SU-DHL-6 (cell line): Measurements from ENCODE around the gene NFRKB.

Source experiments
- H2AFZ ChIP-seq: fragments of 200-600 bp; sonication (generic); 2 replicates; pipeline ENCODE4 v1.6.1; 2014; ENCODE audit warnings: low read depth, mild to moderate bottlenecking, moderate library complexity, mixed read lengths, antibody characterized with exemption, low read length; ENCODE audit not compliant: severe bottlenecking
- H3F3A ChIP-seq: fragments of 200-600 bp; shearing (Covaris generic); 2 replicates; pipeline ENCODE4 v1.6.0; 2016; ENCODE audit warnings: antibody characterized with exemption, mild to moderate bottlenecking; ENCODE audit not compliant: insufficient read depth
- H3K27ac ChIP-seq: fragments of 200-600 bp; sonication (generic); 2 replicates; pipeline ENCODE4 v1.5.1; 2016; ENCODE audit warnings: low read depth, mild to moderate bottlenecking, low read length, moderate library complexity, mixed read lengths
- H3K27me3 ChIP-seq: fragments of 200-600 bp; sonication (generic), shearing (Covaris generic); 2 replicates; pipeline ENCODE4 v1.6.0; 2014; ENCODE audit warnings: mild to moderate bottlenecking, low read length
- H3K36me3 ChIP-seq: fragments of 200-600 bp; sonication (generic); 2 replicates; pipeline ENCODE4 v1.6.1; 2014; ENCODE audit warnings: mild to moderate bottlenecking, low read length, mixed read lengths
- H3K4me2 ChIP-seq: fragments of 300-600, 200-600 bp; shearing (Covaris generic), sonication (generic); 2 replicates; pipeline ENCODE4 v1.6.0; 2014; ENCODE audit warnings: low read length, low read depth, mild to moderate bottlenecking; ENCODE audit not compliant: poor library complexity, severe bottlenecking
- H3K4me3 ChIP-seq: fragments of 200-600 bp; sonication (generic); 2 replicates; pipeline ENCODE4 v1.5.1; 2014; ENCODE audit warnings: antibody characterized with exemption, low read length, mild to moderate bottlenecking, mixed read lengths; ENCODE audit not compliant: insufficient read depth, poor library complexity, severe bottlenecking
- H3K79me2 ChIP-seq: fragments of 200-600 bp; sonication (generic); 2 replicates; pipeline ENCODE4 v1.6.1; 2014; ENCODE audit warnings: mild to moderate bottlenecking, low read length, moderate library complexity; ENCODE audit not compliant: insufficient read depth
- H3K9ac ChIP-seq: fragments of 200-600 bp; sonication (generic); 2 replicates; pipeline ENCODE4 v1.7.0; 2014; ENCODE audit warnings: mild to moderate bottlenecking, low read length
- H3K9me2 ChIP-seq: fragments of 200-600 bp; sonication (generic); replicated peaks from 2 replicates; pipeline ENCODE4 v1.6.1; 2014; ENCODE audit warnings: low read length; ENCODE audit not compliant: insufficient read depth
- H3K9me3 ChIP-seq: fragments of 200-600 bp; sonication (generic); 2 replicates; pipeline ENCODE4 v1.6.1; 2014; ENCODE audit warnings: low read length, mixed read lengths; ENCODE audit not compliant: insufficient read depth
- H4K20me1 ChIP-seq: fragments of 200-600 bp; sonication (generic); 2 replicates; pipeline ENCODE4 v1.6.1; 2014; ENCODE audit warnings: low read depth, mild to moderate bottlenecking, antibody characterized with exemption, low read length, moderate library complexity, mixed read lengths
- CTCF ChIP-seq: fragments of 200-600 bp; sonication (generic); IDR thresholded peaks from one replicate; pipeline ENCODE4 v1.5.1; 2017; ENCODE audit warnings: antibody characterized with exemption, mild to moderate bottlenecking, low read length, moderate library complexity; ENCODE audit not compliant: insufficient read depth, poor library complexity, severe bottlenecking
- EZH2phosphoT487 ChIP-seq: fragments of 200-600 bp; sonication (generic), shearing (Covaris generic); conservative IDR thresholded peaks from 2 replicates; pipeline ENCODE4 v1.6.1; 2018; ENCODE audit warnings: mild to moderate bottlenecking, antibody characterized with exemption, low read length, moderate library complexity, mixed read lengths

NFRKB gene

GRCh38 chr11:129888451-129888850 is 6.9 kb downstream of the NFRKB start:
- H3K36me3 ChIP-seq, result no peaks in the 10 kb centered on the region
- no peaks in the 10 kb centered on the region for H3F3A ChIP-seq
- H3K27ac ChIP-seq, result no peak overlapping the region
- H3K9ac ChIP-seq, result no peak overlapping the region
- no peaks in the 10 kb centered on the region; the same call in 1 of the 2 replicates for H3K79me2 ChIP-seq
- H3K9me3 ChIP-seq, result no peaks in the 10 kb centered on the region
- H3K9me2 ChIP-seq, result no peaks in the 10 kb centered on the region
- H3K4me3 ChIP-seq, result no peak overlapping the region
- H3K4me2 ChIP-seq, result no peak overlapping the region
- no peak for TF ChIP-seq CTCF
- no peak for TF ChIP-seq EZH2phosphoT487
- no peaks in the 10 kb centered on the region for H4K20me1 ChIP-seq
- H2AFZ ChIP-seq, result no peak overlapping the region
- H3K27me3 ChIP-seq, result no peaks in the 10 kb centered on the region

- Histone ChIP-seq H3K79me2 (no peaks in the 10 kb centered on the region), H3K4me2 (no peak overlapping the region), H3K27ac (no peak overlapping the region), H3K9me2 (no peaks in the 10 kb centered on the region), H3K27me3 (no peaks in the 10 kb centered on the region), H3F3A (no peaks in the 10 kb centered on the region), H2AFZ (no peak overlapping the region), H3K36me3 (no peaks in the 10 kb centered on the region), H3K4me3 (no peak overlapping the region), H3K9me3 (no peaks in the 10 kb centered on the region), H3K9ac (no peak overlapping the region), H4K20me1 (no peaks in the 10 kb centered on the region)
- no peak for TF ChIP-seq EZH2phosphoT487
- no peak for TF ChIP-seq CTCF
Measured at GRCh38 chr11:129885381-129885780, 10.0 kb downstream of the NFRKB start.

- H3K9me2 ChIP-seq, result no peaks in the 10 kb centered on the region
- no peaks in the 10 kb centered on the region for H3K36me3 ChIP-seq
- H3K9ac ChIP-seq, result no peak overlapping the region
- no peaks in the 10 kb centered on the region for H3K9me3 ChIP-seq
- no peak overlapping the region for H2AFZ ChIP-seq
- H3K4me3 ChIP-seq, result no peak overlapping the region
- no peak overlapping the region for H3K4me2 ChIP-seq
- H4K20me1 ChIP-seq, result no peaks in the 10 kb centered on the region
- H3K79me2 ChIP-seq, result no peaks in the 10 kb centered on the region
- no peak for TF ChIP-seq CTCF
- TF ChIP-seq EZH2phosphoT487, result no peak
- no peaks in the 10 kb centered on the region for H3F3A ChIP-seq
- H3K27ac ChIP-seq, result no peak overlapping the region
- no peaks in the 10 kb centered on the region for H3K27me3 ChIP-seq
Measured at GRCh38 chr11:129884581-129884980, 10.8 kb downstream of the NFRKB start.

- H3K9me3 ChIP-seq, result no peaks in the 10 kb centered on the region
- no peak overlapping the region for H2AFZ ChIP-seq
- no peaks in the 10 kb centered on the region for H3K27me3 ChIP-seq
- no peak overlapping the region for H3K27ac ChIP-seq
- no peak overlapping the region for H3K4me3 ChIP-seq
- no peaks in the 10 kb centered on the region for H3F3A ChIP-seq
- no peak overlapping the region for H3K9ac ChIP-seq
- TF ChIP-seq CTCF (no peak), EZH2phosphoT487 (no peak)
- no peaks in the 10 kb centered on the region for H3K36me3 ChIP-seq
- H3K4me2 ChIP-seq, result no peak overlapping the region
- H3K79me2 ChIP-seq, result no peaks in the 10 kb centered on the region
- no peaks in the 10 kb centered on the region for H4K20me1 ChIP-seq
- no peaks in the 10 kb centered on the region for H3K9me2 ChIP-seq
Measured at GRCh38 chr11:129881570-129882170, 13.7 kb downstream of the NFRKB start.
